ENCODE results near the gene APOL3.
"Not testable (repeated sequence)": the region's sequence is repeated elsewhere in the genome, so short reads cannot be mapped to it uniquely, and the experiment has no call there.

APOL3 gene, protein sequence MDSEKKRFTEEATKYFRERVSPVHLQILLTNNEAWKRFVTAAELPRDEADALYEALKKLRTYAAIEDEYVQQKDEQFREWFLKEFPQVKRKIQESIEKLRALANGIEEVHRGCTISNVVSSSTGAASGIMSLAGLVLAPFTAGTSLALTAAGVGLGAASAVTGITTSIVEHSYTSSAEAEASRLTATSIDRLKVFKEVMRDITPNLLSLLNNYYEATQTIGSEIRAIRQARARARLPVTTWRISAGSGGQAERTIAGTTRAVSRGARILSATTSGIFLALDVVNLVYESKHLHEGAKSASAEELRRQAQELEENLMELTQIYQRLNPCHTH

DNA sequence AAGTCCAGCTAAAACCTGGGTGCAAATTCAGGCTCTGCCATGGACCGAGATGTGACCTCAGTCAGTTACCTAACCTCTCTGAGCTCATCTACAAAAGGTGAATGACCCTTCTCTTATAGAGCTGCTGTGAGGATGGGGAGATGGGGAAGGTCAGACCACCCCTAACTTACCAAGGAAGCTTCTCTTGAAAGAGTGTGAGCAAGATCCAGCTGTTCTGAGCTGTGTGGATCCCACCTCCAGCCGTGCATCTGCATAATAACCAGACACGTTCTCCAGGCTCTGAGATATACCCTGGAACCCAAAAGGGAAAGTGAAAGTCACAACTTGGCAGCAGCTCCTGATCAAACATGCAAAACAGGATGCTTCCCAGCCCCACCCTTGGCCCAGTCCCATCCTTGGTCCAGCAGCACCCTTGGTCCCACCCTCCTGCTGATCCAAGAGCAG lies at the start of gene APOL3:
TSS of gene APOL3 (minus strand) at position 257 of the 444 bp plus-strand sequence. CDS start 11,700 bp downstream, outside the sequence.
- no peak within 1 kb of the TSS for H3K27ac ChIP-seq
- no peak for DNase-seq (ENCODE audit: low read depth, low spot score)

DNA sequence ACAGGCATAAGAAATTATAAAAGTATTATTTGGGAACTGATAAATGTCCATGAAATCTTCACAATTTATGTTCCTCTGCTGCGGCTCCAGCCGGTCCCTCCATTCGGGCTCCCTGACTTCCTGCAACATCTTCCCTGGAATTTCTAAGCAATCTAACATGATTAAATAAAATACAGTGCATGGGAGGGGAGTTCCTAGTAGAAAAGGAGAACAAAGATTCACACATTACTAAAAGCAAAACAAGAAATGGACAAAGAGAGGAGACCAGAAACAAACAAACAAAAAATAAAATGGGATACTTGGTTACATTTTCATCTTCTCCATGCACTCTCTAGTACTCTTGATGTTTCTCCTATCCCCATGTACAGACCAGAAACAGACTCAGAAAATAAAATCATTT lies 49.7 kb upstream of the APOL3 start:
- H3K27ac ChIP-seq = no peak overlapping the region

DNA sequence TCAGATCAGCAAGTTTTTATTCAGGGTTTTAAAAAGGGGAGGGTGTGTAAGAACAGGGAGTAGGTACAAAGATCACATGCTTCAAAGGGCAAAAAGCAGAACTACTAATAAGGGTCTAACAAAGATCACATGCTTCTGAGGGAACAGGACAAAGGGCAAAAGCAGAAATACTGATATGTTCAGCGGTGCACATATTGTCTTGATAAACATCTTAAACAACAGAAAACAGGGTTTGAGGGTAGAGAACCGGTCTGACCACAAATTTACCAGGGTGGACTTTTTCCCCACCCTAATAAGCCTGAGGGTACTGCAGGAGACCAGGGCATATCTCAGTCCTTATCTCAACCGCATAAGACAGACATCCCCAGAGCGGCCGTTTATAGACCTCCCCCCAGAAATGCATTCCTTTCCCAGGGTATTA lies 48.9 kb upstream of the APOL3 start:
- not testable (repeated sequence) for DNase-seq (ENCODE audit: low read depth, low spot score); H3K27ac ChIP-seq

More for the DNA sequence above, 49.7 kb upstream of the APOL3 start:
- DNase-seq (ENCODE audit: low read depth, low spot score) = no peak

DNA sequence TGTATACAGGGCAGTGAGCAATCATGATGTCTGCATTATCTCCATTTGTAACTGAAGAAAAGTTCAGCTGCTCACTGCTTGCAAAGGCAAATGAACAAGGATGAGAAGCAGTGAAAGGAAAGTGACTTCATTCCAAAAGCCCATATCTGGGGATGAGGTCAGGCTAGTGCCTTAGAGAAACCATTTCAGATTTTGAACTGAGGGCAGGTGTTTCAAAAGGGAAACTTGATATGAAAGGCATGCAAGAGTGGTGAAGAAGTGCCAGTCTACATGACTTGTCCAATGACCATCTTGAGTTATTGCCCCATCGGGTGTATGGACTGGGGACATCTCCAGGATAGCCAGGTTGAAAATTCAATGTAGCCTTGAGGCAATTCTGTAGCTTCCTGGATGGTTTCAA lies 48.4 kb upstream of the APOL3 start:
- DNase-seq (ENCODE audit: low read depth, low spot score) = no peak
- no peak overlapping the region for H3K27ac ChIP-seq

DNA sequence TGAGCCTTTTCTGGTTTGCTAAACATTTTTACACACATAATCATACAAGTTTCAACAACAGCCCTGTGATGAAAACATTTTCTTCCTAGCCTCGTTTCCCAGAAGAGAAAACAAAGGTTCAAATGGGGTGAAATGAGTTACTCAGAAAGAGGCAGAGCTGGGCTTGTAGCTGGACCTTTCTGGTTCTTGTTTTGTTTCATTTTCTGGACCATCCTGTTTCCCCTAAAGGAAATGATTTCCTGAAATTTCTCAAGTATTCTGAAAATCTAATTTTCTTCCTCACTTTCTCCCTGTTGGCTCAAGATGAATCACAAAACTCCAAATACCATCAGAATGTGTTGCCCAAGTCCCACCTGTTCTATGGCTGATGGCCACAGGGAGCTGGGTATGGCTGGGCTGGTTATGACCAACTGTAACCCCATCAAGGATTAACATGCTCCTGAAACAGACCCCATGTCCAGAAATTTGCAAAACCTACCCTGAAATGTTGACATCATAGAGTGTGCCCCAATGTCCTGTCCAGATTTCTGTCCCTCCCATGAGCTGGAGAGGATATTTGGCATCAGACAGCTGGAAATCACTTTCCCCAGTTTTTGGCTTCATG lies 47.7 kb upstream of the APOL3 start:
- no peak overlapping the region for H3K27ac ChIP-seq
- no peak for DNase-seq (ENCODE audit: low read depth, low spot score)

DNA sequence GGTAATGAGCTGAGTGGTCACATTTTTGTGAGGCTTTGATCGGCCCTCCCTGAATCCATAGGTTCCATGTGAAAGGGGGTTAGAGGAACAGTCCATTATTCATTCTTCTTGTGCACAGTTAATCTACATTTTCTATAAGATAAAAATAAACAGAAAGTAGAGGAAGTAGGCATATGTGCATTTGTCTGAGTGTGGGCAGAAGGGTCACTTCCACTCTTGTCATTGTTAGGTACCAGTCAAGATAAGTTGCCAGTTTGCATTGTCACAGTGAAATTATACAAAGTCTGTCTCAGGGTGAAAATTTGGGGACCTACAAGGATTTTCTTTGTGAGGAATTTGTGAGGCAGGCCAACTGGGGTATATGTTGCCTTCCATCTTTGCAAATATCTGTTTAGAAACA lies 45.7 kb upstream of the APOL3 start:
- no peak overlapping the region for H3K27ac ChIP-seq
- DNase-seq (ENCODE audit: low read depth, low spot score) = no peak

DNA sequence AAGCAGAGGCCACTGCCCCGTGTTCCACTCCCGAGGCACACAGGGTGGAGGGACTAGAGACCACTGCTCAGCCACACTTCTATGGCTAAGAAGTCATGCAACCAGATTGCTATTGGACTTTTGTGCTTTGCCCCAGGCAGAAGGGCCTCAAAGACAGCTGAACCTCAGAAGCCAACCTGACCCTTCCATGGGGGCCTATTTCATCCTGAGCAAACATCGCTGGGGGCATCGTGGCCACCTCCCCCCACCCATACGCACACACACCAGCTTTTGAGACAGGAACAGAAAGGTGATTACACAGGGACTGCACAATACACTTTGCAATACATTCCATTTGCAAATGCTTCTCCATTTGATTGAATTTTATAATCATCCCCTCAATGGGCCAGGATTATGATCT lies 45.0 kb upstream of the APOL3 start:
- DNase-seq (ENCODE audit: low read depth, low spot score); H3K27ac ChIP-seq: not testable (repeated sequence)

DNA sequence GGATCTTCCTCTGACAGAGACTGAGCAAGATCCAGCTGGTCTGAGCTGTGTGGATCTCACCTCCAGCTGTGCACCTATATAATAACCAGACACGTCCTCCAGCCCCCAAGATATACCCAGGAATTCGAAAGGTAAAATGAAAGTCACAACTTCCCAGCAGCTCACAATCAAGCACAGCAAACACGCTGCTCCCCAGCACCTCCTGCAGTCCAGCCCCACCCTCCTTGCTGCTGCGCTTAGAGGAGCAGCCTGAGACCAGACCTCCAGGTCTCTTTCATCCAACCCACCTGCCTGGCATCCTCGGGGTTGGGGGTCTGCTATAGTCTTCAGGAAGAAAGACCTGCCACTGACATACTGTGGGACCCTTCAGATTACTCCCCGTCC lies 44.1 kb upstream of the APOL3 start:
- H3K27ac ChIP-seq = no peak overlapping the region
- DNase-seq (ENCODE audit: low read depth, low spot score) = no peak

DNA sequence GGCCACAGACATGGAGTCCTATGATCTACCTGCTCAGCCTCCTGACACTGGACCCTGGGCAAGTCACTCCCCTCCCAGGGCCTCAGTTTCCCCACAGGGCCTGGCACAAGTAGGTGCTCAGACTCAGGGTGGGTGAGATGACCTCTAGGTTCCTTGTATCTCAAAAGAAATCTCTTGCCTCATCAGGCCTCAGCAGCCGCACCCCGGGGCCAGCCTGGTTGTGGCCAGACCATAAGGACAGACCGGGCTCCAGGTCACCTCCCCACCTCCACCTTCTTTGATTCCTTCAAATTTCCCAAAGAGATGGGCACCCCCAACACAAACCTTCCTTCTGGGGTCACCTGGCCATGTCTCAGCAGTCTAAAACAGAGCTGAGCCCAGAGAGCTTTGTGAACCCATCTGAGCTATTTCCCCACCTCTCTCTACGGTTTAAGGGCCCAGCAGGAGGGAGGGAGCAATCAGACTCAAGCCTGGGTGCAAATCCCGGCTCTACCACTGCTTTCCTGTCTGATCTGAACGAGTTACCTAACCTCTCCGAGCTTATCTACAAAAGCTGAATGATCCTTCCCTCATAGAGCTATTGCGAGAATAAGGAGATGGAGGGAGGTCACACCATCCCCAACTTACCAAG lies 43.6 kb upstream of the APOL3 start:
- H3K27ac ChIP-seq = no peak overlapping the region
- DNase-seq (ENCODE audit: low read depth, low spot score) = no peak

DNA sequence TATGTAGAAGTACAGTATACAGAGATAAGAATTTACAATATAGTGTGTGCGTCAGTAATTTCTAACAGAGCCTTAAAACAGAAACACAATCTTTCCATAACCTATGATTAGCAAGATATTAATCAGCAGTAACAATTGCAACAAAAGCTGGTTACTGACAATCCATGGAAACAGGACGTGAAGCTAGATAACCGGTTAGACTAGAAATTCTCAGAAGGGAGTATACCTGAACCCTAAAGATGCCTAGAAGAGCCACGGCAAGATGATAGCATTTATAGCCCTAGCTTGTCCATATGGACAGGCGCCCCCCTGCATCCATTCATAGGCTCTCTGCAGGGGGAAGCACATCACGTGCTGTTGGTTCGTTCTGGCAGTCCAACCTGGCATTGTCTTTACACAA lies 42.9 kb upstream of the APOL3 start:
- DNase-seq (ENCODE audit: low read depth, low spot score) = peak; percentile 31

DNA sequence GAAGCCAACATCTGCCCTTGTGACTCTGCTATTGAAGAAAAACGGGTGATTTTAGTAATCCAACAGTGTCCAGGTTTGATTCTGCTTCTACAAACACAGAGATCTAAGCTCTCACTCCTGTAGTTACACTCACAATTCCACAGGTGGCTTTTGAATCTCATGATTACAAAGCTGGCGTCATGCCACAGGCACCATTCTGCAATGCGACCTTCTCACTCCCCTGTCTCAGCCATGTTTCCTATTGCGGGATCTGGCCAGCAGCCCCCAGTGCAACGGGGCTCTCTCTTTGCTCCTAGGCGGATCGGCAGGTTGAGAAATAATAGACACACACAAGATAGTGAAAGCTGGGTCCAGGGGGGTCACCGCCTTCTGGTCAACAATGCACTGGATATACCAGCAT lies 42.4 kb upstream of the APOL3 start:
- H3K27ac ChIP-seq; DNase-seq (ENCODE audit: low read depth, low spot score): not testable (repeated sequence)

More for the DNA sequence above, 42.9 kb upstream of the APOL3 start:
- not testable (repeated sequence) for H3K27ac ChIP-seq

DNA sequence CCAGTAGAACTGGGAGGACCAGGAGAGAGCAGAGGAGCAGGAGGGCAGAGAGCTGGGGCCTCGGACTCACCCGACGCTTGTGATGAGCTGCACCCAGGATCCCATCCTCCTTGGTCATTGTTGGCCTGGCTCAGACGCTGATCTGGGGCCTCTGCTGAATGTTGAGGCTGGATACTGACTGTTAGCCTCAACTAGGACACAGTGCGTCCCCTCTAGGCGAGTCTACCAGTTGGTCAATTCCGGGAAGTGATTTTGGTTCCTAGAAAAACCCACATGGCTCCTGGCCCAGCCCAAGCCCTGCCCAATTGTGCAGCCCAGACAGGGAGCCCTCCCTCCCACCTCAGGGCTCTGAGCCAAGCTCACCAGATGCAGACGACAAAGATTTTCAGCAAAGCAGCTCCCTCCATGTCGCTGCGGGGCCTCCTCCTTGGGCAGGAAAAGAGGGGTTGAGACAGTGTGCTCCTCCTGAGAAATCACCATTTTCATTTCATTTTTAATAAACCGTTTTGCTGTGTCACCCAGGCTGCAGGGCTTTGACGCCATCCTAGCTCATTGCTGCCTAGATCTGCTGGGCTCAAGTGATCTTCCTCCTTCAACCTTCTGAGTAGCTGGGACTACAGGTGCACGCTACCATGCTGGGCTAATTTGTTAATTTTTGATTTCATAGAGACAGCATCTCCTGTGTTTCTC lies 41.2 kb upstream of the APOL3 start, which contains the start of gene APOL4:
TSS of gene APOL4 (minus strand) at position 180 of the 690 bp plus-strand sequence. CDS start at position 105, 75 bp downstream.
- no peak within 1 kb of the TSS for H3K27ac ChIP-seq
- DNase-seq (ENCODE audit: low read depth, low spot score) = no peak

DNA sequence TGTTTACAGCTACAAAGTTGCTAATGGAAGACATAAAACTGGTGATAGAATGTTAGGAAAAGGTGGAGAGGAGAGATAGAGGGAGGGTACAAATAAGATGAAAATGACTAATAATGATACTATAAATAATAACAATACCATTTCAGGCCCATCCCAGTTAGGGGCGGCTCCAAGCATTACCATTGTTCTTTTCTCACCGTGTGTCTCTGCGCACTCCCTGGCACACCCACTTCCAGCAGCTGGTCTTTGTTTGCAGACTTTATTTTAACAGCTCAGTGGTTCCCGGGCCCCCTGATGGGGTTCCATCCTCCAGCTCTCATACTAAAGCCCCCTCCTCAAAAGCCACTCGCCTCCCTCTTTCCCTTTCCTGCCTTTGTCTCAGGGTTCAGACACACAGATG lies 40.5 kb upstream of the APOL3 start:
- not testable (repeated sequence) for DNase-seq (ENCODE audit: low read depth, low spot score); H3K27ac ChIP-seq

DNA sequence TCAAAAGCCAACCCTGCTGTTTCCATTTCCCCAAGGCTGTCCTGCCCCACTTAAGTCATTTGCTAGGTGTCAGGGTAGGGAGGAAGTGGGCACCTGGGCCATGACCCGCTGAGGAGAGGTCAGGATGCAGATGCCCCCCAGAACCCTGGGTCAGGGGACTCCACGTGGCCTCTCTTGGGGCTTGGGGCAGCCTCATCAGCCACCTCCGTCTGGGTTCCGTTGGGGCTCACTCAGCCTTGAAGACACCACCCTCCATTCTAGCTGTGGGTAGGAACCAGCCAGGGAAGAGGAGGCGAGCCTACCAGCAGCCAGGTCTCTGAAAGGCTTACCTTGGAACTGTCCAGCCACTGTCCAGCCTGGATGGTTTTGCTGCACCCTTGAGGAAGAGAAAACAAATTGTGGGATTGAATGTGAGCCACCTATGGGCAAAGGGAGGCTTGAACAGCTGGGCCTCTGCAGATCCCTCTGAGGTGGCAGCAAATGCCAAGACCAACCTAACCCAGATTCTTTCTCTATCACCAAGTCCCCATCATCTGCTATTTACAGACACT lies 38.5 kb upstream of the APOL3 start:
- no peak for DNase-seq (ENCODE audit: low read depth, low spot score)
- no peak overlapping the region for H3K27ac ChIP-seq

DNA sequence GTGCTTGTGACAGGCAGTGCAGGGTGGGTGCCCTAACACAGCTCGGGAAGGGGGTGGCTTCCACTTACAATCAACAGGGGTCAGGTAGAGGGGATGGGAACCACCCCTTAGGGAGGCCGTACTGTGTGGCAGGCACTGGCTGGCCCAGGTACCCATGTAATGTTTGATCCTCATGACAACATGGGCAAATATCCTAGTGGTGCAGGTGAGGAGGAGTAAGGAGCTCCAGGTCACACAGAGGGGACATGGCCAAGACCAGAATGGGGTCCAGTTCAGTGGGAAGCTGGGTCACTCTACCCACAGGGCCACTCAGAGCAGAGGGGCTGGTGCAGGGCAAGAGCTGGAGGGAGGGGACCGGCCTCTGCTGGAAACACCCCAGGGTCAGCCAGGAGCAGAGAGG lies 38.0 kb upstream of the APOL3 start:
- DNase-seq (ENCODE audit: low read depth, low spot score) = no peak
- no peak overlapping the region for H3K27ac ChIP-seq

DNA sequence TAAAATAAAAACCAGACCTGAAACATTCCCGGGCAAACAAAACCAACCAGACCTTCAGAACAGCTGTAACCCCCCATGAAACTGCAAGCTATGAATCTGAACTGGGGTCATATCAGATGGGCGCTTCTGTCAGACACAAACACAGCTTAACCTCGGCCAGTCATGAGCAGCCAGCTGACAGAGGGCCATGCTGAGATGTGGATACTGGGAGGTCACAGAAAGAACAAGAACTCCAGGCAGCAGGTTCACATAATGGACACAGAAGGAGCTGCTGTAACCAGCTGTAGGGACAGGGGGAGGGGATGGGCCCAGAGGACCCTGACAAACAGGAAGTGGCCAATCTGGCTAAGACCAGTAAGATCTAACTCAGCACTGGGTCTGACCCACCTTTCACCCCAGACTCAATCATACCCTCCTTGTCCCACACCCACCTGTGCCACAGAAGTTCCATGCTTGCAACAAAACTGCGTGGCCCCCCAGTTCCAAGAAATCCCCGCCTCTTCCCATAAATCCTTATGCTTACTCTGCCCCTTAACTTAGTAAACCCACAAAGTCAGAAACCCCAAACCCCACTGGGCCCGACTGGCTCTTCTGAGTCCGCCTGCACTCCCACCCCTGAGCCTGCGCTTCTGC lies 37.1 kb upstream of the APOL3 start:
- no peak for DNase-seq (ENCODE audit: low read depth, low spot score)

DNA sequence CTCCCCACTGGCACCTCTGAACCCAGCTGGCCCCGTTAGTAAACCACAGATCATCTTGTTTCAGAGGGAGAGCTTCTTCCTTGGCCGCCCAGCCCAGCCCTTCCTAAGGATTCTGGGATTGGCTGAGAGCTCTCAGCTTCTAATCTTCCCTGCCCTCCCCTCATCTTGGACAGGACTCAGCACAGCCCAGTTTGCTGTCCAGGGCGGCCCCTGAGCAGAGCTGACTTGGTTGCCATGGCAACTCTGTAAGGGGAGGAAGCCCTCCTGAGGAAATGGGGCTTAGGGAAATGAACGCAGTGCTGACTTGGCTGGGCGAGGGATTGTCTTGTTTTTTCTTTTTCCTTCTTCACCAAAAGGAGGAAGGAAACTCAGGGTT lies 36.5 kb upstream of the APOL3 start:
- no peak overlapping the region for H3K27ac ChIP-seq
- DNase-seq (ENCODE audit: low read depth, low spot score) = no peak

More for the DNA sequence above, 37.1 kb upstream of the APOL3 start:
- H3K27ac ChIP-seq = no peak overlapping the region

DNA sequence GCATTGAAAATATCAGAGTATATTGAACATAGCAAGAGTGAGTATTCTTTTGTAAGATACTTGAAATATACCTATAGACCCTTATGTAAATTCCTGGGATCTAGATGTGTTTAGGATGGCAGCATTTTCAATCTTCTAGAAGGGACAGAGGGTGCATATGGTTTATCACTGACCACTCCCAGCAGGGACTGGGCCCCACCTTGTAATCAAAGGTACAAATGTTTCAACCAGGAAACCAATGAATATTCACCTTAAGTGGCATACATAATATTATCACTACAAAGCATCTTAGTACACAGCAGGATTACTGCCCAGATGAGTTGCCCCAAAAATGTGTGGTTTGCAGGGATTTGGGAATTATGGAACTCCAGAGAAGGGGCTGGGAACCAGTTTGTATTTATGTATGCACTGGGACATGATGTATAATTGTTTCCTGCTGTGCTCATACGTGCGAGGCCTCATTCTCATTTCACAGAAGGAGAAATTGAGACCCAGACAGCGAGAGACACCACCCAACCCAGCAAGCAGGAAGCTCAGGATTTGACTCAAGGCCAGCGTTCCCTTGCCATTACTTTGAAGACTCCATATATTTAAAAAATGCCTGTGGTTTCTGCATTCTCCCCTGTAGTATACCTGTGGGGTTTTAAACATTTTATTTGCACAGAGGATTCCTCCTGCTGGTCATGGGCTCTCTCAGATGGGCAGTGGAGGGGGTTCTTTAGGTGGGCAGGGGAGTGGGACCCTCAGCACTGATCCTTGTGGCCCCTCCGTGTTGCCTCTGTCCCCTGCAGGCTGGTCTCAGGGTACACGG lies 35.9 kb upstream of the APOL3 start:
- no peak overlapping the region for H3K27ac ChIP-seq
- no peak for DNase-seq (ENCODE audit: low read depth, low spot score)

DNA sequence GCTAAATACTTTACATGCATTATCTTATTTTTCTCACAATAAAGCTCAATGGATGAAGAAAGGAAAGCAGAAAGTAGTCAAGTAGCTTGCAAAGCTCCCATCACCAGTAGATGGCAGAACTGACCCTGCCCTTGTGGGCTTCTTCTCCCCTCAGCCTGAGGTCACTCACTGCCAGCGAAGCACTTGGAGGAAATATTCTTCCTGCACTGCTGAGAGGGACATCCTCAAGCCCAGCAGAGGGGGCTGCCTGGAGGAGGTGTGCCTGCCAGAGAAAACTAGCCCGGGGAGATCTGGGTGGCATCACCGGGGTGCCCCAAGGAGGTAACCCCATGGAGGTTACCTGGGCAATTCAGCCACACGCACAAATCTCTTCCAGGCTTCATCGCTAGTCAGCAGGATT lies 34.4 kb upstream of the APOL3 start:
- DNase-seq (ENCODE audit: low read depth, low spot score) = no peak
- no peak overlapping the region for H3K27ac ChIP-seq
